ENCODE data around the gene NUTF2.
"Not testable (repeated sequence)": the region's sequence is repeated elsewhere in the genome, so short reads cannot be mapped to it uniquely, and the experiment has no call there.

The NUTF2 gene

DNA sequence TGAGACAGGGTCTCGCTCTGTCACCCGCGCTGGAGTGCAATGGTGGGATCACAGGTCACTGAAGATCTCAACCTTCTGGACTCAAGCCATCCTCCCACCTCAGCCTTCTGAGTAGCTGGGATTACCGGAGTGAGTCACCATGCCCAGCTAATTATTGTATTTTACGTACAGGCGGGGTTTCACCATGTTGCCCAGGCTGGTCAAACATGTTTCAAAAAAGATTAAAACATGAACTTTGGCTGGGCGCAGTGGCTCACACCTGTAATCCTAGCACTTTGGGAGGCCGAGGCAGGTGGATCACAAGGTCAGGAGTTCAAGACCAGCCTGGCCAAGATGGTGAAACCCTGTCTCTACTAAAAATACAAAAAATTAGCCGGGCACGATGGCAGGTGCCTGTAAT is 9.5 kb upstream of the NUTF2 start:
- in situ Hi-C loops (cut with HindIII; ENCODE audit: low sequenced_read_pairs) = not testable (repeated sequence)

DNA sequence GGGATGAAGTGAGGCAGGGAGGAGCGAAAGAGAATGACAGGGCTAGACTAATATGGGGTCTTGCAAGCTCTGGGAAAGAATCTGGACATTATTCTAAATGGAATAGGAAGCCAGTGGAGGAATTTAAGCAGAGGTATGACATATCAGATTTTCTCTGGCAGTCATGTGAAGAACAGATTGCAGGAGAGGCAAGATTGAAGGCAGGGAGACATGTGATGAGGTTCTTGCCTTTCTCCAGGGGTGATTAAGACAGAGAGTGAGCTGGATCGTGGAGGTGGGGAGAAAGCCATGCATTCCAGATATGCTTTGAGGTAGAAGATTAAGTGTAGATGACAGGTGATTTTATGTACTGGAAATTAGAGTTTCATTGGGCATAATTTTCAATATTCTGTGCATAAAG is 8.9 kb upstream of the NUTF2 start:
- in situ Hi-C loops (cut with HindIII; ENCODE audit: low sequenced_read_pairs) = no loop called here

DNA sequence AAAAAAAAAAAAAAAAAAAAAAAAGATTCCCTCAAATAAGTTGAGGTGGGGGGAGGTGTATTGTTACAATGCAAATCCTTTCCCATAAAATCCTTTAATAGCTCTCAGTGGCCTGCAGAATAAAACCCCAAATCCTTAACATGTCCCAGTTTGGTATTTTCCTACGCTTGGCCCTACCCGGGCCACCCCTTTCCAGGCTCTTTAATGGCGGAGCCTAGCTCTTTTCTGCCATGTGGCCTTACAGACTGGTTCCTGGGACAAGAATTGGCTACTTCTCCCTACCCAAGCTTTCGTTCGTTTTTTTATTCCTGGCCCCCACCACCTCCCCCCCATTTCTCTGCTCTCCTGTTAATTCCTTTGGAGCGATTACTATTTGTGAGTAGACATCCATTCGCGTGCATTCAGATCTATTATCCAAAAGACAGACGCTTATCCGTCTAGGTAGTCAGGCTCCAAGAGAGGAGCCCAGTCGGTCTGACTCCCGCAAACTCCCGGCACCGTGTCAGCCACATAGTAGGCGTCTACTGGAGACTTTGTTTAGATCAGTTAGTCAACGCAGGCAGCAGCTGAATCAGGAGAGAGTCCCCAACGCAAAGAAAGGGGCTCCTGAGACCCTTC is 5.4 kb upstream of the NUTF2 start:
- in situ Hi-C loops (cut with HindIII; ENCODE audit: low sequenced_read_pairs) = no loop called here

DNA sequence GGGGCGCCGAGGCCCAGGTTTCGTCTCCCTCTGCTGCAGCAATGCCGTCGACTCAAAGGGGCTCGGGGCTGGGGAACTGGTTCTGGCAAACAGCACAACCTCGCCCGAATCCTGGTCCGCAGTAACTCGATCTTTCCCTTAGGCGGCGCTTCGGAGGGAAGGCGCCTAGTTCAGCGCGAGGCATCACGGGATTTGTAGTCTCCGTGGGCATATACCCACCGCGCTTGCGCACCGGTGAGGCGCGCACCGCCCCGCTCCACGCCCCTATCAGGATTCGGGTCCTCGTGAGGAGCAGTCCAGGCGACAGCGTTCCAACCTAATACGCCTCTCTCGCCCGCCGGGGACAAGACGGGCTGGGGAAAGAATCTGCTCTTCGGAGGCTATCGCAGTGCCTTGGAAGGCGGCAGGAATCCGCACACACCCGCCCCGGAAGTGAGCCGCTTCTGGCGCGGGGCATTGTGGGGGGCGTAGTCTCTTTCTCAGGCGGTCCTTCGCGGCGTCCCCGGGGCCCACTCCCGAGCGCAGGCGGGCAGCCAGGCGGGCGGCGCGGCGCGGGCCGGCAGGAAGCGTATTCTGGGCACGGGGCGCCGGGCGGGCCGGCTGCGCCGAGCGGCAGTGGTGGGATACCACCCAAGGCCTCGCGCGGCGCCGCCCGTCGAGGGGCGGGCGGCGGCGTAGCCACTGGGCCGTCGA is 4.8 kb upstream of the NUTF2 start, which contains the start of gene THAP11:
Gene THAP11 (plus strand): TSS at position 505 of the 693 bp plus-strand sequence. CDS start 235 bp downstream, outside the sequence.
- in situ Hi-C loops (cut with HindIII; ENCODE audit: low sequenced_read_pairs) = no loop called here

DNA sequence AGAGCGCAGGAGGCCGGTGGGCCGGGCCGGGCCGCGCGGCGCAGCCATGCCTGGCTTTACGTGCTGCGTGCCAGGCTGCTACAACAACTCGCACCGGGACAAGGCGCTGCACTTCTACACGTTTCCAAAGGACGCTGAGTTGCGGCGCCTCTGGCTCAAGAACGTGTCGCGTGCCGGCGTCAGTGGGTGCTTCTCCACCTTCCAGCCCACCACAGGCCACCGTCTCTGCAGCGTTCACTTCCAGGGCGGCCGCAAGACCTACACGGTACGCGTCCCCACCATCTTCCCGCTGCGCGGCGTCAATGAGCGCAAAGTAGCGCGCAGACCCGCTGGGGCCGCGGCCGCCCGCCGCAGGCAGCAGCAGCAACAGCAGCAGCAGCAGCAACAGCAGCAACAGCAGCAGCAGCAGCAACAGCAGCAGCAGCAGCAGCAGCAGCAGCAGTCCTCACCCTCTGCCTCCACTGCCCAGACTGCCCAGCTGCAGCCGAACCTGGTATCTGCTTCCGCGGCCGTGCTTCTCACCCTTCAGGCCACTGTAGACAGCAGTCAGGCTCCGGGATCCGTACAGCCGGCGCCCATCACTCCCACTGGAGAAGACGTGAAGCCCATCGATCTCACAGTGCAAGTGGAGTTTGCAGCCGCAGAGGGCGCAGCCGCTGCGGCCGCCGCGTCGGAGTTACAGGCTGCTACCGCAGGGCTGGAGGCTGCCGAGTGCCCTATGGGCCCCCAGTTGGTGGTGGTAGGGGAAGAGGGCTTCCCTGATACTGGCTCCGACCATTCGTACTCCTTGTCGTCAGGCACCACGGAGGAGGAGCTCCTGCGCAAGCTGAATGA is 4.0 kb upstream of the NUTF2 start:
- in situ Hi-C loops (cut with HindIII; ENCODE audit: low sequenced_read_pairs) = no loop called here

DNA sequence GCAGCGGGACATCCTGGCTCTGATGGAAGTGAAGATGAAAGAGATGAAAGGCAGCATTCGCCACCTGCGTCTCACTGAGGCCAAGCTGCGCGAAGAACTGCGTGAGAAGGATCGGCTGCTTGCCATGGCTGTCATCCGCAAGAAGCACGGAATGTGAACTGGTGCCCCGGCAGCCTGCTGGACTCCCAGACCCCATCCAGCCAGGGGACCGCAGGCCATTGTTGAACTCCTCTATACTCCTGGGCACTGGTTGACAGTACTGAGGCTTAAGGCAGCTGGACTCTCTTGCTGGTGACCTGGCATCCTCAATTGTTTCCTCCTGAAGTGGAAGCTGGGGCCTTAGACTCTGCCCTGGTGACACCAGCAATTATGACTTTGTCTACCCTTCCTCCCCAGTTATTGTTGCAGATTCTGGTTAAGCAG is 3.4 kb upstream of the NUTF2 start:
- in situ Hi-C loops (cut with HindIII; ENCODE audit: low sequenced_read_pairs) = no loop called here

DNA sequence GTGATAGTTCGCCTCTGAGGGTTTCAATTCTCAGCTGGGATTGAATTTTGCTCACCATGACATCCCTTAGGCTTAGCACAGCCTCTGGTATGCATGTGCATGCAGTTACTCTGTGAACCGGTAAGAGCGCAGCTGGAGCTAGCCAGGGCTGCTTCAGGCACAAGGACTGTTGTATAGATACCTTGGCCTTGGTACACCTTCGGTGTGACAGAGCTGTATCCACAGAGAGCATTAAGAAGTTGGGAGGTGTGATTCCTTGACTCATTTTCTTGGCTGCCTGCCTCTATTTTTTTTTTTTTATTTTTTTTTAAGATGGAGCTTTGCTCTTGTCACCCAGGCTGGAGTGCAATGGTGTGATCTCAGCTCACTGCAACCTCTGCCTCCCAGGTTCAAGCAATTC is 2.2 kb upstream of the NUTF2 start:
- in situ Hi-C loops (cut with HindIII; ENCODE audit: low sequenced_read_pairs) = no loop called here

DNA sequence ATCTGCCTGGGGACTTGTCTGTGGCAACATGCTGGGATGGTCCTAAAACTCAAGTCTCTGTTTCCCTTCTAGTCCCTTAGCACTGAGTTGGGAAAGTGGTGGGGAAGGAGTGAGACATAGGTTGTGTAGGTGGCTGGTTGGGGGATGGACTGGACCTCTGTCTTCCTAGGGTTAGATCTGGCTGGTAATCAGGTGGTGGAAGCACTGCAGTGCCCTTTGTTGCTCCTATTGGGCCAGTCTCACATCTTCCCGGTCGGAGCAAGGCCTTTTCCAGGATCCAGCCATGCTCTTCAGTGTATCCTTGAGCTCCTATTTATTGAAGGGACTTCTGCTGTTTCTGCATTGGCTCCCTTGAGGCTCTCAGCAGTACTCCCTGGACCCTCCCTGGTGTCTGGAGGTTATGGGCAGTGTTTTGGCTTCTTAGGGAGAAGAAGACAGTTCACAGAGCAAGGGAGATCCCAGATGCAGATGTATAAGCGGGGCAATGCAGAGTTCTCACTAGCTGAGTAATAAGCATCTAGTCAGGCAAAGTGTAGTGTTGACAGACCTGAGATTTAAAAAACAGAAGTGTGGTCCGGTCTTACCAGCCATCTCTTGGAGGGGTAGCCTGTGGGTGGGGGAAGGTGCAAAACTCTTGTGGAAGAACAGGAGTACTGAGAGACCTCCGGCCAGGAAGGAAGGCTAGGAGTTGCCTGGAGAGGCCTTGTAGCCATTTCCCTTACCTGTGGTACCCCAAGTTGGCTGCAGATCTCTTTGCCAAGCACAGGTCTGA is 1.3 kb upstream of the NUTF2 start:
- in situ Hi-C loops (cut with HindIII; ENCODE audit: low sequenced_read_pairs) = no loop called here

DNA sequence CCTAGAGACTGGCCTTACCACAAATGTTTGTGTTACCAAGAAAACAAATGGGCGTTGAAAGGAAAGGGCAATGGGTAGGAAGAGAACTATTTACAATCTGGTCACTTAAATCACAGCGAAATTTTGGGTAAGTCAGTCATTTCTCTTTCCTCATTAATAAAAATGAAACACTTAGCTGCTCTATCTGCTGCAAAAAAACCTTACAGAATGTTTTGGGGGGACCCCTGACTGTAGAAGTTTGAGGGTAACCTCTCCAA is 742 bp upstream of the NUTF2 start:
- in situ Hi-C loops (cut with HindIII; ENCODE audit: low sequenced_read_pairs) = no loop called here

DNA sequence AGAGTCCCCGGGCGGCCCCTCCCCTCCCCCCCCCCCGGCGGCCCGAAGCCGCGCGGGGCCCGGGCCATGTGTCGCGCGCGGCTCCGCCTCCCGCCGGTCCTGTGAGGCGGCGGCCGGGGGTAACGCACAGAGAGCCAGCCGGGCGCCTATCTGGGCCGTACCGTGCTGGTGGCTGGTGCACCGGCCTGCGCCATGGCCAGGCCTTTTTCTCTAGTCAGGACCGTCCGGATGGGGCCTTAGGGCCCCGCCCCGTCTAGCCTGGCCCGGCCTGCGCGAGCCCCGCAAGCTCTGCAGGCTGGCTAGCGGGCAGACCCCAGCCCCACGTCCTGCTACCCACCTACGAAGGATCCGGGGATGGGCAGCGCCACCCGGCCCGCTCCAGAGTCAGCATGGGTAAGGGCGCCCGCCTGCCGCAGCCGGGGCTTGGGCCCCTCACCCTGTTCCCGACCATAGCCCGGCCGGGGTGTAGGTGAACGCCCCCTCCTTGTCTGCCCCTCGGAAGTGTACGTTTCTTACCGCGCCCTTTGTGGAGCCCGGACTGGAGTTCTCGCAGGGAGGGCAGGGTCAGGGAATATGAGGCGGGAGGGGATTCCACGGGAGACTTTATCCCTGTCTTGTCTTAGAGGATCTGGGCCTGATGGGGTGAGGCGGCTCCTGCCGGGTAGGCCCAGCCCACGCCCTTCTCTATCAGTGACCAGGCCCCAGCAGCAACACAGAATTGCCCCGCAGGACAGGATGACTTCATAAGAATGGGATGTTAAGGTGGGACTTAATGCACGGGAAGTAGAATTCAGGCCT is 530 bp downstream of the NUTF2 start, which contains the start of gene CENPT:
Gene CENPT (minus strand): TSS at position 630 of the 798 bp plus-strand sequence. CDS start 13,834 bp downstream, outside the sequence.
- in situ Hi-C loops (cut with HindIII; ENCODE audit: low sequenced_read_pairs) = no loop called here

DNA sequence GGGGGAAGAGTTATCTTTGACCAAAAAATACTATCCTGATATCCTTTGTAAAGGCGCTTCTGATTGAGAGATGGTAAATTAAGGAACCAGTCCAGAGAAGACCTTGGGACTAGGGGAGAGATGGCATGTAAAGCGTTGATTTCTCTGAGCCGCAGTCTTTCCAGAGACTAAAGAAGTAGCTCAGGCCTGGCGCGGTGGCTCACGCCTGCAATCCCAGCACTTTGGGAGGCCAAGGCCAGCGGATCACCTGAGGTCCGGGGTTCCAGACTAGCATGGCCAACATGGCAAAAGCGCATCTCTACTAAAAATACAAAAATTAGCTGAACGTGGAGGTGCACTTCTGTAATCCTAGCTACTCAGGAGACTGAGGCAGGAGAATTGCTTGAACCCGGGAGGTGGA is 1.4 kb downstream of the NUTF2 start:
- in situ Hi-C loops (cut with HindIII; ENCODE audit: low sequenced_read_pairs) = no loop called here

DNA sequence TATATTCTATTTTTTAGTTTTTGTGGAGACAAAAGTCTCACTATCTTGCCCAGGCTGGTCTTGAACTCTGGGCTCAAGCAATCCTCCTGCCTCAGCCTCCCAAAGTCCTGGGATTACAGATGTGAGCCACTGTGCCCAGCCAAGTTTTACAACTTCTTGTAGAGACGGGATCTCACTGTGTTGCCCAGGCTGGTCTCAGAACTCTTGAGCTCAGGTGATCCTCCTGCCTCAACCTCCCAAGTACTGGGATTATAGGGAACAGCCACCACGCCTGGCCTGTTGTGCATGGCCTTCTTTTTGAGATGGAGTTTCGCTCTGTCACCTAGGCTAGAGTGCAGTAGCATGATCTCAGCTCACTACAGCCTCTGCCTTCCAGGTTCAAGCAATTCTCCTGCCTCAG is 6.9 kb downstream of the NUTF2 start:
- in situ Hi-C loops (cut with HindIII; ENCODE audit: low sequenced_read_pairs) = no loop called here

DNA sequence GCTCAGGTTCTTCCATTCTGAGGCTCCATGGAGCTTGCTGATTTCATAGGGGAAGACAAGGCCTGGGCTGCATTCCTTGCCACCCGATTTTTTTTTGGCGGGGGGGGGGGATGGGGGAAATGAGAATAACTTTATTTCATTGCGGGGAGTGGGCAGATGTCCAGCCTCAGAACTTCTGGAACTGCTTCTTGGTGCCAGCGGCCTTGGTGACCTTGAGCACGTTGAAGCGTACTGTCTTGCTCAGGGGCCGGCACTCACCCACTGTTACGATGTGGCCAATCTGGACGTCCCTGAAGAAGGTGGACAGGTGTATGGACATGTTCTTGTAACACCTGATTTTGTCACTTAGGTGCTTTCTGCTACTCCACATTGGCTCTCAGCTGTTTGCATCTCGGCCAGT is 9.1 kb downstream of the NUTF2 start:
- in situ Hi-C loops (cut with HindIII; ENCODE audit: low sequenced_read_pairs) = no loop called here

DNA sequence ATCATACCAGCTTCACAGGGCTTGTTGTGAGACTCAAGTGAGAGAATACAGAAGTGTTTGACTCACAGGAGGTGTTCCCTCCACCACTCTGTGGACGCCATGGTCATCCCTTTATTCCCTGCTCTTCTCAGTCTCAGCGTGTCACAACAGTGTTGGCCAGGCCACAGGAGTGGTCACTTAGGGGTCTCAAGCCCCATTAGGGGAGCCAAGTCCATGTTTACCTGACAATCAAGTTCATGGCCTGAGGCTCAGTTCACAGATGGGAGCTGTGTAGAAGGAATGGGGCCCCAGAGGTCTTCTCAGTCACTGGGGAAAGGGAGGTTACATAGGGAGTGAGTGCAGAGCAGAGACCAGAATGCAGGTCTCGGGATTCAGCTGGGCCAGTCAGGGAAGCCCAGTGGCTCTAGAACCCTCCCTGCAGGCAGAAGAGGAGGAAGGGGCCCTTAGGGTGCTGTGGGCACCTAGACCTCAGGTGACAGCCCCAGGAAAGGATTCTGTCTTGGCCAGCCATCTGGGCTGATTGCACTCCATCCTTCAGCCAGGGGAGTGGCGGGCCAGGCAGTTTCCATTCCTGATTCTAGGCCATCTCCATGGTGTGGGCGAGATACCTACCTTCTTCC is 10.3 kb downstream of the NUTF2 start:
- in situ Hi-C loops (cut with HindIII; ENCODE audit: low sequenced_read_pairs) = no loop called here

DNA sequence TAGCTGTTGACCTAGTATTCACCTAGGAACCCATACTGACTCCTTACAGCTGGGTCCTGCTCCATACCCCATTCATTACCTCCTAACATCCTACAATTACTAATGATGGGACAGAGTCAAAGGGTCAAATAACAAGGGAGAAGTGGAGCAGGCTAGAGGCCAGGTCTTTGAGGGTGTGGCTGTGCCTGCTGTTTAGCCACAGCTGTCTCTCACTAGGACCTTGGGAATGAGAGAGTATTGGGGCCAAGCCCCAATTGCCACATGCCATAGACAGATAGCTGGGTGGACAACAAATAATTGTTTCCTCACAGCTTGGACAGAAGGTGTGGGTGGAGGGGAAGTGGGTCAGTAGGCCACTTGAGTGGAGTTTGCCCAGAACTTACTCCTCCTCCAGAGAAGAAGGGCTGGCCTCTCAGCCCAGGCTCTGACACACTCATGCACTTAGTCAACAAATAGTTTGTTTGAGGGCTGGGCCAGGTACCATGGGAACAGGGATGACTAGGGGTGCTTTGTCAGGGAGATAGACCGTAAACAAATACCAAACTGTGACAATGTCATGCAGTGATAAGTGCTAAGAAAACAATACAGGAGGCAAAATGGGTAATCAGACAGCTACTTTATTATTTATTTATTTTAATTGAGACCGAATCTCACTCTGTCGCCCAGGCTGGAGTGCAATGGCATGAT is 11.0 kb downstream of the NUTF2 start:
- in situ Hi-C loops (cut with HindIII; ENCODE audit: low sequenced_read_pairs) = no loop called here

DNA sequence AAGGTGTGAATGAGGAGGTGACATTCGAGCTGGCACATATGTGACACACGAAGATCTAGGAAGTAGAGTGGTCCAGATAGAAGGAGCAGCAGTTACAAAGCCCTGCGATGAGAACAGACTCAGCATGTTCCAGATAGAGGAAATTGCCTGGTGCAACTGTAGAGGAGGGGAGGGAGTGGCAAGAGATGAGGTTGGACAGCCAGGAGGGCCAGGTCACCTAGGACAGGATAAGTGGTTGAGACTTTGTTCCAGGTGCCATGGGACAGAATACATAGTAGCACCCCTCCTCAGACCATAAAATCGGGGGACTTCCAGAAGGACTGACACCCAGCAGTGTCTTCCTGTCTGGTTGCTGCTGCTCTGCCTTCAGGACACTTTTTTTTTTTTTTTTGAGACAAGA is 11.8 kb downstream of the NUTF2 start:
- in situ Hi-C loops (cut with HindIII; ENCODE audit: low sequenced_read_pairs) = no loop called here

DNA sequence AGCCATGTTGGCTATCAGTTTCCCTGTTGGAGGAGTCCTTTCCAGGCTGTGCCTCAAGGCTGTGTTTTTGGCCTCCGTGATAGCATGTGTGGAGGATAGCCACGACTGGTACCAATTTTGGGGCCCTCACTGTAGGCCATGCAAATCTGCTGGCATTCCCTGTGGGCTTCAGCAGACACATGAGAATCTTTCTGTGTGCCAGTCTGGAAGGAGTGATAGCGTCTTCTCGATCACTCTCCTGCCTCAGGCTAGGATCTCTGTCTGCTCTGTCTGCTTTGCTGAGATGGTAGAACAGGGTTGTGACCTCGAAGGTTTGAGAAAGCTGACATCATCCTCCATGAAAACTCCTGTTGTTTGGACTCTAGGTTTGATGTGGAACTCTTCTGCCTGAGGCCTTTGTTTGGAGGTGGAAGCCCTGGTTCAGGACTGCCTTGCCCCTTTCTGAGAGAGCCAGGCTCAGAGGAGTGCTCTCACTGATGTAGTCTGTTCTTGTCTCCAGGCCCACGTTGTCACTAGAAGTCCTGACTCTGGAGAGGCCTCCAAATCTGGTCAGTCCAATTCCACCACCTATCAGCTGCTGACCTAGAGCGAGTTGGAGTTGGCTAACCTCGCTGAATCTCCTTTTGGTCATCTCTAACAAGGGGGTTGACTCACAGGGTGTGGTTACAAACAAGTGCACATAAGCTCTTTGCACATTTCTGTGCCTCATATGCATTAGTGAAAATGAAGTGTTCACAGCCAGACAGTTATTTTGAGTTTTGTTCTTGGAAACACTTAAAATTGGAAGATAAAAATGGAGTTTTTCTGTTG is 14.1 kb downstream of the NUTF2 start:
- in situ Hi-C loops (cut with HindIII; ENCODE audit: low sequenced_read_pairs) = no loop called here

DNA sequence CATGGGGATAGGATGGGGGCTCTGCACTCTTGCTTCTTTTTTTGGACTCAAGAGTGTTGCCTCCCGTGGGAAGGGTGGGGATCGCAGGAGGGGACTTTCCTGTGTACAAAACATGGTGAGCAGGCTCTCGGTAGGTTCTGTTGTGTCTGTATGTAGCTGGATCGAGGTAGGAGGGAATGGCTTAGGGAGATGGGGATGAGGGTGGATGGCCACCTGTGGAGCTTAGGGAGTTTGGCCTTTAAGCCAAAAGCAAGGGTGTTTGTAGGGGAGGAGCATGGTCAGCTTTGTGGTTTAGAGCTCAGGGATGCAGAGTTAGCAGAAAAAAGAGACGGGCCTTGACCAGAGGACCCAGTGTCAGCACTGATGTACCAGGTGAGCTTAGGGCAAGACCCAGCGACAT is 15.1 kb downstream of the NUTF2 start:
- in situ Hi-C loops (cut with HindIII; ENCODE audit: low sequenced_read_pairs) = no loop called here

Measured in DLD1 (cell line).